ENCODE results near the gene GALNTL6. TPM values are rescaled to one million over a fixed set of nuclear protein-coding genes. Genes with fewer than 3 reads are reported as not detected.

GALNTL6 gene
- total and polyA plus RNA-seq, 2 of the 4 experiments (the other 2 are of a cell fraction), result under 0.01 TPM; not detected in 1

DNA sequence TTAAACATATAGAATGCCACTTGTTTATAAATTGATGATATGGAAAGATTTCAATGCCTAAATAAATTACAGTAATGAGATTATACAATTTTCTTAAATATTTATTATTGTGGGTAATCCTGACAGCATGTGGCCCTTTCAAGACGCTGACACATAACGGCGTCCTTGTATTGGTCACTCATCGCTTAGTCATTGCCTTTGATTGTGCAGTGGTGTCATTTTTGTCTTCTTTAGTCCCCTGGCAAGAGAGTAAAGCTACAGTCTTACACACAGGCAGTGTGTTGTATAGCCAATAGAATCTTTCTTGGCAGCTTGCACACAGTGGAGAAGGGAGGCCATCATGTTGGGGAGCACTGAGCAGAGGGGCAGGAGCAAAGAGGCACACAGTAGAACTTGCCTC lies 993.6 kb downstream of the GALNTL6 start:
- Histone ChIP-seq H3K14ac (replicated peaks; ENCODE audit: low read depth, low read length) (no peak overlapping the region), H3K9ac (ENCODE audit: low read depth, low read length) (no peak overlapping the region), H3K79me1 (ENCODE audit: low read depth in 1 of 2, low read length in 2 of 2) (no peaks in the 10 kb centered on the region), H2BK120ac (ENCODE audit: low read depth, low read length) (no peak overlapping the region), H4K20me1 (ENCODE audit: insufficient read depth, low read length) (no peaks in the 10 kb centered on the region), H3K9me3 (ENCODE audit: control insufficient read depth, insufficient read depth, low read length) (no peaks in the 10 kb centered on the region), H3K18ac (ENCODE audit: low read depth, low read length) (no peak overlapping the region), H3K27ac (ENCODE audit: insufficient read depth, low read length) (no peak overlapping the region), H3K23ac (ENCODE audit: low read depth, low read length) (no peak overlapping the region), H3K36me3 (ENCODE audit: control insufficient read depth, insufficient read depth, low read length) (no peaks in the 10 kb centered on the region), H2BK15ac (ENCODE audit: low read depth, low read length) (no peak overlapping the region), H4K8ac (ENCODE audit: low read depth in 2 of 2, low read length in 2 of 2) (no peak overlapping the region), H4K5ac (ENCODE audit: low read depth, low read length) (no peak overlapping the region), H3K4ac (ENCODE audit: low read depth, low read length) (no peak overlapping the region), H3K4me2 (ENCODE audit: low read depth, low read length) (no peak overlapping the region), H4K91ac (ENCODE audit: insufficient read depth, low read depth, low read length) (no peak overlapping the region), H3K27me3 (ENCODE audit: control insufficient read depth, insufficient read depth, low read length) (no peaks in the 10 kb centered on the region), H2AK5ac (ENCODE audit: low read depth, low read length) (no peak overlapping the region), H2AK9ac (replicated peaks; ENCODE audit: low read depth, low read length, poor library complexity) (no peak overlapping the region), H2AFZ (replicated peaks; ENCODE audit: low read length, poor library complexity) (no peak overlapping the region), H2BK5ac (ENCODE audit: low read depth, low read length, poor library complexity, severe bottlenecking) (no peak overlapping the region), H3K4me1 (ENCODE audit: control insufficient read depth, insufficient read depth, low read length) (no peaks in the 10 kb centered on the region), H3K9me1 (ENCODE audit: insufficient read depth, low read length) (no peaks in the 10 kb centered on the region), H2BK20ac (ENCODE audit: low read depth, low read length) (no peak overlapping the region), H3K56ac (ENCODE audit: extremely low read depth, insufficient read depth, low read length) (no peak overlapping the region), H3K4me3 (ENCODE audit: insufficient read depth, low read depth, low read length) (no peak overlapping the region)
- ChIA-PET CTCF (no interaction called here), POLR2A (ENCODE audit: unreplicated experiment) (no interaction called here)
- ATAC-seq (ENCODE audit: low read depth), result no peak
- in situ Hi-C loops (cut with MboI; ENCODE audit: low sequenced_read_pairs), result no loop called here
- no peak for DNase-seq
- intact Hi-C loops (cut with micrococcal nuclease), result no loop called here
- no TSS peak for BruUV-seq (replicated peaks)
- dilution Hi-C loops (cut with HindIII; ENCODE audit: low sequenced_read_pairs, unreplicated experiment), result no loop called here
- TF ChIP-seq FOS (IDR thresholded peaks at IDR 0.05; ENCODE audit: low read depth, low read length) (no peak), POLR2A (IDR thresholded peaks at IDR 0.05; ENCODE audit: low read depth, low read length) (no peak), RCOR1 (IDR thresholded peaks at IDR 0.05; ENCODE audit: insufficient replicate concordance, low read length) (no peak), CHD1 (IDR thresholded peaks at IDR 0.05; ENCODE audit: low read depth, low read length) (no peak), CEBPB (IDR thresholded peaks at IDR 0.05; ENCODE audit: low read depth, low read length) (no peak), MAZ (IDR thresholded peaks at IDR 0.05; ENCODE audit: borderline replicate concordance, low read depth, low read length) (no peak), BHLHE40 (IDR thresholded peaks at IDR 0.05; ENCODE audit: low read depth, low read length) (no peak), SMC3 (IDR thresholded peaks at IDR 0.05; ENCODE audit: low read depth, low read length) (no peak), MAFK (IDR thresholded peaks at IDR 0.05; ENCODE audit: low read depth, low read length) (no peak), MXI1 (IDR thresholded peaks at IDR 0.05; ENCODE audit: borderline replicate concordance, low read depth, low read length) (no peak)
- TF ChIP-seq, protein P1, sequence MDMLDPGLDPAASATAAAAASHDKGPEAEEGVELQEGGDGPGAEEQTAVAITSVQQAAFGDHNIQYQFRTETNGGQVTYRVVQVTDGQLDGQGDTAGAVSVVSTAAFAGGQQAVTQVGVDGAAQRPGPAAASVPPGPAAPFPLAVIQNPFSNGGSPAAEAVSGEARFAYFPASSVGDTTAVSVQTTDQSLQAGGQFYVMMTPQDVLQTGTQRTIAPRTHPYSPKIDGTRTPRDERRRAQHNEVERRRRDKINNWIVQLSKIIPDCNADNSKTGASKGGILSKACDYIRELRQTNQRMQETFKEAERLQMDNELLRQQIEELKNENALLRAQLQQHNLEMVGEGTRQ (IDR thresholded peaks at IDR 0.05; ENCODE audit: low read depth, low read length), result no peak
- TF ChIP-seq, protein P2, sequence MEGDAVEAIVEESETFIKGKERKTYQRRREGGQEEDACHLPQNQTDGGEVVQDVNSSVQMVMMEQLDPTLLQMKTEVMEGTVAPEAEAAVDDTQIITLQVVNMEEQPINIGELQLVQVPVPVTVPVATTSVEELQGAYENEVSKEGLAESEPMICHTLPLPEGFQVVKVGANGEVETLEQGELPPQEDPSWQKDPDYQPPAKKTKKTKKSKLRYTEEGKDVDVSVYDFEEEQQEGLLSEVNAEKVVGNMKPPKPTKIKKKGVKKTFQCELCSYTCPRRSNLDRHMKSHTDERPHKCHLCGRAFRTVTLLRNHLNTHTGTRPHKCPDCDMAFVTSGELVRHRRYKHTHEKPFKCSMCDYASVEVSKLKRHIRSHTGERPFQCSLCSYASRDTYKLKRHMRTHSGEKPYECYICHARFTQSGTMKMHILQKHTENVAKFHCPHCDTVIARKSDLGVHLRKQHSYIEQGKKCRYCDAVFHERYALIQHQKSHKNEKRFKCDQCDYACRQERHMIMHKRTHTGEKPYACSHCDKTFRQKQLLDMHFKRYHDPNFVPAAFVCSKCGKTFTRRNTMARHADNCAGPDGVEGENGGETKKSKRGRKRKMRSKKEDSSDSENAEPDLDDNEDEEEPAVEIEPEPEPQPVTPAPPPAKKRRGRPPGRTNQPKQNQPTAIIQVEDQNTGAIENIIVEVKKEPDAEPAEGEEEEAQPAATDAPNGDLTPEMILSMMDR (conservative IDR thresholded peaks at IDR 0.05; ENCODE audit: low read depth, low read length), result no peak
- WGBS, 2 experiments (ENCODE audit: extremely low coverage in 2 of 2, insufficient read length in 1 of 2), result no CpG with 5 or more reads among the region's 4 CpGs
